Spleen (tissue), 7 donors: ENCODE results near the gene BTD.

ENCODE experiments used
- CTCF ChIP-seq, 11 experiments: fragments of 200-600 bp in 7 of 11; fragments of 450-650 bp in 4 of 11; sonication (generic) in 4 of 11; IDR thresholded peaks in 8 of 11; conservative IDR thresholded peaks in 3 of 11; 1 replicate in 7 of 11; 2 replicates in 4 of 11; pipeline versions ENCODE4 v1.4.0 to v1.8.0; 2016 to 2021; ENCODE audit warnings: antibody characterized with exemption in 11 of 11, inconsistent platforms in 4 of 11, mild to moderate bottlenecking in 1 of 11
- POLR2AphosphoS5 ChIP-seq, 3 donors: sonication (generic); formaldehyde crosslinking; IDR thresholded peaks; one replicate each; pipeline ENCODE4 v1.5.1; 2017; ENCODE audit warnings: antibody characterized with exemption in 3 of 3
- donor health status: DM: no; HTN: no; CAD: no; lungs with moderate emphysema.
- donor health status: DM: no; HTN: no; CAD: no.
- donor health status: DM: no; HTN: no; CAD: no.

- TF ChIP-seq CTCF (IDR thresholded peaks at IDR 0.05 in 8 of 11, conservative IDR thresholded peaks at IDR 0.05 in 3 of 11), result no peak
- TF ChIP-seq POLR2AphosphoS5 (IDR thresholded peaks at IDR 0.05), result no peak
Measured at GRCh38 chr3:15653321-15653720, 51.8 kb downstream of the BTD start.
